IPS-18a (cell line): ENCODE data around the gene CERK.
"Not testable (repeated sequence)": the region's sequence is repeated elsewhere in the genome, so short reads cannot be mapped to it uniquely, and the experiment has no call there.

Source experiments
- H3K27ac ChIP-seq: one replicate; pipeline ENCODE4 v1.5.1; 2013; ENCODE audit warnings: low read length
- H3K27me3 ChIP-seq: one replicate; pipeline ENCODE4 v1.6.1; 2013; ENCODE audit warnings: mild to moderate bottlenecking, low read length; ENCODE audit not compliant: control insufficient read depth, insufficient read depth
- H3K36me3 ChIP-seq: one replicate; pipeline ENCODE4 v1.6.1; 2013; ENCODE audit warnings: low read depth, low read length; ENCODE audit not compliant: control insufficient read depth
- H3K4me1 ChIP-seq: one replicate; pipeline ENCODE4 v1.6.1; 2013; ENCODE audit warnings: low read depth, low read length; ENCODE audit not compliant: control insufficient read depth
- H3K4me3 ChIP-seq: one replicate; pipeline ENCODE4 v1.5.1; 2013; ENCODE audit warnings: low read length
- H3K9ac ChIP-seq: one replicate; pipeline ENCODE4 v1.6.1; 2013; ENCODE audit warnings: mild to moderate bottlenecking, low read length, moderate library complexity
- H3K9me3 ChIP-seq: one replicate; pipeline ENCODE4 v1.6.1; 2013; ENCODE audit warnings: low read depth, low read length; ENCODE audit not compliant: control insufficient read depth

The CERK gene

DNA sequence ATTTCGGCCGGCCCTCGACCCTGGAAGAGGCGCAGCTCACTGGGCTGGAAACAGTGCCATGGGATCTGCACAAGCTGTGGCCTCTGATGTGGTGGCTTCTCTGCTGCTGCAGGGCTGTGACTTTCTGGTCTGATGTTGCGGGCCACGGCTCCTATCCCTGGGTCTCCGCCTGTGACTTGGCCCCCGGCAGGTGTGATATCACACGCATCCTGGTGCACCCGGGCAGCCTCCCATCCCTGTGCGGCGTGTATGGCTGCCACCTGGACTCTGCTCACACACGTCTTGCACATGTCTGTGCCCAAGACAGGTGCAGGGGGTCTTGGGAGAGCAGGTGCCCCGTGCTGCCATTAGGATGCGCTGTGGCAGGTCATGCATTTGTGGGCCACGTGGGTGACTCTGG, 86.7 kb downstream of the CERK start:
- Histone ChIP-seq H3K27me3 (no peaks in the 10 kb centered on the region), H3K27ac (no peak overlapping the region), H3K4me1 (peaks cover 6% of the 10 kb centered on the region), H3K9me3 (no peaks in the 10 kb centered on the region), H3K9ac (no peak overlapping the region), H3K4me3 (no peak overlapping the region), H3K36me3 (no peaks in the 10 kb centered on the region)

DNA sequence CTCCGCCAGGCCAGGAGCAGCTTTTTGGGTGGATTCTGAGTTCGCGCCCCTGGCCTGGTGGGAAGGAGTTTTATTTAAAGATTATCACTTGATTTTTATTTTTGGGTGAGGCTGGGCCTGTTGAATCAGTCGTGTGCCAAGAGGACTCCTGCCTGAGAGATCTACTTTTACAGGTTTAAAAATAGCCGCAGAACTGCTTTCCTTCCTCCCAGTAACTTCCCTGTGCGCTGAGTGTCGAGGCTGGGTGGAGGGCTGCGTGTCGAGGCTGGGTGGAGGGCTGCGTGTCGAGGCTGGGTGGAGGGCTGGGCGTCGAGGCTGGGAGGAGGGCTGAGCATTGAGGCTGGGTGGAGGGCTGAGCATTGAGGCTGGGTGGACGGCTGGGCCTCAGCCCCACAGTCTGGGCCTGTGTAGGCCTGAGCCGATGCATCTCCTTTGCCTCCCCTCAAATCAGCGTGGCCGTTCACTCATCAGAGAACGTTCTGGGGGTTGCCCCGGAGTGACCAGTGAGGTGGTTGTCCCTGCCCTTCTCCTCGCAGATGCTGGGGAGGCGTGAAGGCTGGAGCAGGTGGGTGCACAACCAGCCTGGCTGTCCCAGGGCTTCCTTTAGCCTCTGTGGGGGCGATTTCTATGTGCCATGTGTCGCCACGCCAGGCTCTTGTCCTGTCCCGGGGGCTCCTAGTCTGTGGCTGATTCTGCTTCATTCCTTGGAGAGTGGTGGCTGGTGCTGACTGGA, 87.8 kb downstream of the CERK start:
- peaks cover 6% of the 10 kb centered on the region for H3K4me1 ChIP-seq
- H3K27ac ChIP-seq, result no peak overlapping the region

DNA sequence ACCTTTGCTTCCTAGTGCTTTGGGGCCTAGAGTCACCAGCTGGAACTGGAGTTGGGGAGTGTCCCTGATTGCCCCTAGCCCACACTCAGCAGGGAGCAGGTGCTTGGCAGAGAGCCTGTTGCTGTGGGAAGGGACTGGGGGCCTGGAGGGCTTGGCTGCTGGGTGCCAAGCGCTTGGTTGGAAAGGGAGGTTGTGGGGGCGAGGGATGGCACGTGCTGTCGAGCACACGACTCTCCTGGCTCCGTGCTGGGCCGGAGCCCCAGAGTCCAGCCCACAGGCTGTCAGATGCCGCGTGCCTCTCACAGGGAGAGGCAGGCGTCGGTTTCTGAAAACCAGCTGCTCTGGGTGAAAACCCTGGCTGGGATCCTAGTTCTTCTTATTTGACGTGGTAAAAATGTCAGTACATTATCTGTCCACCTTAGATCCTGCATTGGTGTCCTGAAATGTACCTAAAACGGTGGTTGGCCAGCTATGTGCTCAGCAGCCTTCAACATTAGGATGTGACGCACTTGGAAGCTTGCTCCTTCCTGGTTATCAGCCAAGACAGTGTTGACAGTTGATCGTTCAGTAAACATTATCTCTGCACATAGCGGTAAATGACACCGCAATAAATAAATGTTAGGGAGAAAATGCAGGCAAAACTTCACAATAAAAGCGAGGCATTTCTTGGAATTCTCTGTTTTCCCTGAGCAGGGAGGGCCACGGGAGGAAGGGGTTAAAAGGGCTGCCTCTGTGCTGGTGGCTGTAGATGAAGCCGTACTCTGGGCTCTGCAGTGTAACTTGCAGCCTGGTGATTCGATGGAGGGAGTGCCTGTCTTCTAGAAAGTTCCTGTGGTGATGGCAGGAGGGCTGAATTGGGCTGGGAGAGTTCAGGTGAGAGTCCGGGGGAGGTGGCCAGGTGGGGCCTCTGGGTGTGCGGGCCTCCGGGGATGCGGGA, 88.6 kb downstream of the CERK start:
- Histone ChIP-seq H3K27ac (no peak overlapping the region), H3K36me3 (no peaks in the 10 kb centered on the region), H3K9me3 (no peaks in the 10 kb centered on the region), H3K4me1 (peaks cover 6% of the 10 kb centered on the region), H3K9ac (no peak overlapping the region), H3K27me3 (no peaks in the 10 kb centered on the region), H3K4me3 (no peak overlapping the region)

More for the DNA sequence above, 87.8 kb downstream of the CERK start:
- H3K9me3 ChIP-seq, result no peaks in the 10 kb centered on the region
- no peak overlapping the region for H3K9ac ChIP-seq
- no peaks in the 10 kb centered on the region for H3K27me3 ChIP-seq
- no peak overlapping the region for H3K4me3 ChIP-seq
- no peaks in the 10 kb centered on the region for H3K36me3 ChIP-seq

DNA sequence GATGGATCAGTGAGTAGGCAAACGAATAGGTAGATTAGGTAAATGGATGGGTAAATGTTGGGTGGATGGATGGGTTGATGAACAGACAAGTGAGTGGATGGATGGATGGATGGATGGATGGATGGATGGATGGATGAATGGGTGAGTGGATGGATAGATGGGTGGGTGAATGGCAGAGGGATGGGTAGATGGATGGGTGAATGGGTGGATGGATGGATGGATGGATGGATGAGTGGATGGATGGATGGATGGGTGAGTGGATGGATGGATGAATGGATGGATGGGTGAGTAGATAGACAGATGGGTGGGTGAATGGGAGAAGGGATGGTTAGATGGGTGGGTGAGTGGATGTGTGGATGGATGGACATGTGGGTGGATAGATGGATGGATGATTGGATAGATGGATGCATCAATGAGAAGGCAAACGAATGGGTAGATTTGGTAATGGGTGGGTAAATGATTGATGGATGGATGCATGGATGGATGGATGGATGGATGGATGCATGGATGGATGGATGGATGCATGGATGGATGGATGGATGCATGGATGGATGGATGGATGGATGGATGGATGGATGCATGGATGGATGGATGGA, 89.7 kb downstream of the CERK start:
- not testable (repeated sequence) for H3K4me1 ChIP-seq, H3K27me3 ChIP-seq, H3K9ac ChIP-seq, H3K4me3 ChIP-seq, H3K27ac ChIP-seq, H3K9me3 ChIP-seq, H3K36me3 ChIP-seq

DNA sequence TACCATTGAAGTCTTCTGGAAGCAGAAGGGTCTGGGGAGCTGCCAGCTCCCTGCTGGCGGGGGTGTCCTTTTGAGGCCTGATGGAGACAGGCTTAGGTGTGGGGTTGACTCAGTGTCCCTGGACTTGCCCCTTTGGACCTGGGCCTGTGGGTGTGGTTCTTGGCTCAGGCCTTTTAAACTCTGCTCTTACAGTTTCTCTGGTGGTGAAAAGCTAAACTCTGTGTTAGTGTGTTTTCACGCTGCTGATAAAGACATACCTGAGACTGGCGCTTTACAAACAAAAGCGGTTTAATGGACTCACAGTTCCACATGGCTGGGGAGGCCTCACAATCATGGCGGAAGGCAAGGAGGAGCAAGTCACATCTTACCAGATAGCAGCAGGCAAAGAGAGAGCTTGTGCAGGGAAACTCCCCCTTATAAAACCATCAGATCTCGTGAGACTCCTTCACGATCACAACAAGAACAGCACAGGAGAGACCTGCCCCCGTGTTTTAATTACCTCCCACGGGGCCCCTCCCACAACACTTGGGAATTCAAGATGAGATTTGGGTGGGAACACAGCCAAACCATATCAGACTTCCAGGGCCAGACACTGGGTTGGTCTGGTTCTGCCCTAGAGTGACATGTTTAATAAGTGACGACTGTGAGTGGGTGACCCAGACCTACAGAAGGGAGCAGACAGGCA, 91.4 kb downstream of the CERK start:
- Histone ChIP-seq H3K27me3 (no peaks in the 10 kb centered on the region), H3K36me3 (no peaks in the 10 kb centered on the region), H3K4me3 (no peak overlapping the region)

DNA sequence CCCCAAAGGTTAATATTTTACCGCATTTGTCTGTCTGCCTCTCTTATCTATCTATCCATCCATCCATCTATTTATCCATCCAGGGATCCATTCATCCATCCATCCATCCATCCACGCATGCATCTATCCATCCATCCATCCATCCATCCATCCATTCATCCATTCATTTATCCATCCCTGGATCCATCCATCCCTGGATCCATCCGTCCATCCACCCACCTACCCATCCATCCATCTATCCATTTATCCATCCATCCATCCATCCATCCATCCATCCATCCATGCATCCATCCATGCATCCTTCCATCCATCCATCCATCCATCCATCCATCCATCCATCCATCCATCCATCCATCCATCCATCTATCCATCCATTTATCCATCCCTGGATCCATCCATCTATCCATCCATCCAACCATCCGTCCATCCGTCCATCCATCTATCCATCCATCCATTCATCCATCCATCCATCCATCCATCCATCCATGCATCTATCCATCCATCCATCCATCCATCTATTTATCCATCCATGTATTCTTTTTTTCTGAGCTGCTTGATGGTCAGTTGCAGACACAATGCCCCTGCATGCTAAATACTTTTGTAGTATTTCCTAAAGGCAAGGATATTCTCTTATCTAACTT, 95.1 kb downstream of the CERK start:
- H3K9ac ChIP-seq, H3K9me3 ChIP-seq, H3K27ac ChIP-seq, H3K36me3 ChIP-seq, H3K27me3 ChIP-seq, H3K4me1 ChIP-seq, H3K4me3 ChIP-seq: not testable (repeated sequence)

More for the DNA sequence above, 91.4 kb downstream of the CERK start:
- H3K27ac ChIP-seq, result no peak overlapping the region
- H3K9me3 ChIP-seq, result no peaks in the 10 kb centered on the region
- no peak overlapping the region for H3K9ac ChIP-seq
- no peaks in the 10 kb centered on the region for H3K4me1 ChIP-seq

DNA sequence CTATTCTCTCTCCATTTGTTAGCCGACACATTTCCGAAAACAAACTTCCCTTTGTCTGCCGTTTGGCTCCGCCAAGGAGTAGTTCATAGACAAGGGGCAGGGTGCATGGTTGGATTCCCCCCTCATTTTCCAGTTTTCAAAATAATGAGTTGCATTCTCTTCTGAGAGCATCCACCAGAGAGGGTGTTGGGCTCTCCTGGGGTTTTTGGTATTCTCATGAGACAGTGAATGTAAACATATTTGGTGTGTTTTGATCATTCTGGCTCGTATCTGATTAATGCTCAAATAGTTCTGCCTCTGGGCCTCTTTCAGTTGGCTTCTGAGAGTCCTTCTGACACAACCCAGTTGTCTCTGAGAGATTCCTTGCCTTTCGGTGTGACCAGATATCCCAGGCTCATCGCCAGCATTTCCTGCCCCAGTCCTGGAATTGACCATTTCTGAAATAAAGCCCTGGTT, 96.2 kb downstream of the CERK start:
- Histone ChIP-seq H3K27me3 (no peaks in the 10 kb centered on the region), H3K36me3 (no peaks in the 10 kb centered on the region), H3K9ac (no peak overlapping the region), H3K4me1 (no peaks in the 10 kb centered on the region), H3K27ac (no peak overlapping the region), H3K9me3 (no peaks in the 10 kb centered on the region), H3K4me3 (no peak overlapping the region)

DNA sequence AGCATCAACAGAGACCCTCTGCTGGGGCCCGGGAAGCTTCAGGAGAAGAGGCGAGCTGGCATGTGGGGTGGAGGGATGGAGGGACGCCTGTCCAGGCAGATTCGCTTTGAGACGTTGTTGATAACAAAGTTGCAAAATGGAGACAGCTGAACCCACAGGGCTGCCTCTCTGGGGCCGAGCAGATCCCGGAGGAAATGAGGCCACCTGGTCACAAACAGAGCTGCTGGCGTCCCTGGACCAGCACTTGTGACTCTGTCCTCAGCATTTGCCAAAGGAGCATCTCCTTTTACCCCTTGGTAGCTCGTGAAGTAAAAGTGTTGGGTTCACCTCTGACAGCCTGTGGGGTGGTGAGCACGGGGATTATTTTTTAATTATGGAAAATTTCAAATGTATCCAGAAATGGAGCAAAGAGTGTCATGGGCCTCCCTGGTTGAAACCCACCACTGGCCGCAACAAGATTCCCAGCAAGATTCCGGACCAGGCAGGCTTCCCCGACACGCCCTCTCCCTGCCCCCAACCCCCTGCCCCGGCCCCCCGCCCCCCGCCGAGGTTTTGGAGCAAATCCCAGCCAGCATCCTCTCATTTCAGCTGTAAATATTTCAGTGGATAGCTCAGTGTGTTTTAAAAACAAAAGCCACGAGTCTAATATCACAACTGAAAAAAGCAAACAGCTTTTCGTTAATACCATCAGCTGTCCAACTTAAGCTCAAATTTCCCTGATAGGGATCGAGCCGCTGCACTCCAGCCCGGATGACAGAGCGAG, 97.6 kb downstream of the CERK start:
- H3K27me3 ChIP-seq, result no peaks in the 10 kb centered on the region
- no peak overlapping the region for H3K9ac ChIP-seq
- H3K4me3 ChIP-seq, result no peak overlapping the region
- H3K4me1 ChIP-seq, result no peaks in the 10 kb centered on the region
- no peak overlapping the region for H3K27ac ChIP-seq
- no peaks in the 10 kb centered on the region for H3K9me3 ChIP-seq
- H3K36me3 ChIP-seq, result no peaks in the 10 kb centered on the region

DNA sequence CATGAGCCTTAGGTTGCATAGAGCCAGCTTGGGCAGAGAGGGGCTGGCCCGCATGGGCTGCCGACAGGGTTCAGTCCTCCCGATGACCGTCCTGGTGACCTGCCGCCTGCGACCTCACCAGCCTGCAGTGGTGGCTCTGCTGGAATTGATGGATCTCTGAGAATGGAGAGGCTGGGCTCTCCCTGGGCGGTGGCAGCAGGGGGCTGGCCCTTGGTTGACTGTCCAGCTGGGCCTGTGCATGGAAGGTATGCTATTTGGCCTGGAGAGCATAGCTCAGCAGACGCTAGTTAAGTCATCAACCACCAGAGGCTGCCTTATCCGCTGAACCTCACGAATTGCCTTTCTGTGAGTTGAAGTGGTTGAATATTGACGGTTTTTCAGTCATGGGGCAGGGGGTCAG, 98.2 kb downstream of the CERK start:
- no peak overlapping the region for H3K9ac ChIP-seq
- H3K27ac ChIP-seq, result no peak overlapping the region
- H3K4me3 ChIP-seq, result no peak overlapping the region
- no peaks in the 10 kb centered on the region for H3K27me3 ChIP-seq
- H3K9me3 ChIP-seq, result no peaks in the 10 kb centered on the region
- H3K36me3 ChIP-seq, result no peaks in the 10 kb centered on the region
- no peaks in the 10 kb centered on the region for H3K4me1 ChIP-seq

DNA sequence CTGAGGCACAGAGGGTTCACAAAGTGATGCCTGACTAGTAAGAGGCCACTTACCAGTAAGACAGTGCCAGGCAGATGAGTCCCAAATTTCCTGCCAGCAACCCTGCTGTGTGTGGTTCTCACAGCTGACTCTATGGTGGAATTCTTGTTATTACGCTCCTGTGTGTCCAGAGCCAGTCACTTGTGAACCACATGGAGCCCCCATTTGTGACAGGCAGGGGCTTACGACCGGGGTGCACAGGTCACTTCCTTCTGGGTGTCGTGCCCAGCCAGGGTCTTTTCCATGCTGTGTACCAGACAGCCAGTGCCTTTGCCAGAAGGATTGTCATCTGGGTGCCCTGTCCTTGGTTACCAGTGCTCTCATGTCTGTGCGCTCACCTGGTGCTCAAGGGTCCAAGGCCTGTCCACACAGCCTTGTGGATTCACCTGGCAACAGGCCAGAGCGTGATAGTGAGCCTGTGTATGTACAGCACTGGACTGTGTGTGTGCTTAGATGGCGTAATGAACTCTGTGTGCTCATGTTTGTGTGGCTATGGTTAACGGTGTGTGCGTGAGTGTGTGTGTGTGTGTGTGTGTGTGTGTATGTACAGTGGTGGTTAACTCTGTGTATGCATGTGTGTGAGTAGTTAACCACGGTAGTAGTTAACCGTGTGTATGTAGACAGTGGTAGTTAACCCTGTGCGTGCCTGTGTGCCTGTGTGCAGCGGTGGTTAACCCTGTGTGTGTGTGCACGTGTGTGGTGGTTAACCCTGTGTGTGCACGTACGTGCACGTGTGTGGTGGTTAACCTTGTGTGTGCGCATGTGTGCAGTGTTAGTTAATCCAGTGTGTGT, 99.2 kb downstream of the CERK start:
- Histone ChIP-seq H3K36me3 (no peaks in the 10 kb centered on the region), H3K9me3 (no peaks in the 10 kb centered on the region), H3K9ac (no peak overlapping the region), H3K27ac (no peak overlapping the region), H3K4me1 (no peaks in the 10 kb centered on the region), H3K4me3 (no peak overlapping the region), H3K27me3 (no peaks in the 10 kb centered on the region)
